Measurements from ENCODE around the gene CADM2. TPM values are rescaled to one million over a fixed set of nuclear protein-coding genes. Genes with fewer than 3 reads are reported as not detected.

The CADM2 gene
- total RNA-seq, 1 experiment from 2014 or later: 0.47 TPM

DNA sequence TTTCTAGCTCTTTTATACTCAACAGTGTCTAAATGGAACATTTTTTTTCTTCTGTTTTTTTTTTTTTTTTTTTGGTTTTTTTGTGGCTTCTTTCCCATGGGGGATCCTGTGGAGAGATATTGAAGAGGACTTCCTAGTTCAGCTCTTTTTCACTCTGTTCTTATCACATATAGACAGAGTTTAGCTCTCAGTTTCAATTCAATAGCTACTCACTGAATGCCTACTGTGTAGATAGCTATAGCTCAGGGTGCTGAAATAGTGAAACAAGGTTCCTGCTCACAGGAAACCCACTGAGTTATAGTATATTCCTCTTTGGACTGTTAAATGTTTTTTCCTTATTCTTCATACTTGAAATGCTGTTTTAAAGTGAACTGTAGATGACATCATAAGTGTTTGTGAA, 918.8 kb downstream of the CADM2 start:
- Histone ChIP-seq H3K27ac (ENCODE audit: low read length) (no peak overlapping the region), H3K9me2 (replicated peaks; ENCODE audit: low read length) (no peaks in the 10 kb centered on the region), H3K9me3 (ENCODE audit: low read length) (no peaks in the 10 kb centered on the region), H3K4me2 (ENCODE audit: low read length) (no peak overlapping the region), H3K4me1 (ENCODE audit: insufficient read depth, low read length) (no peaks in the 10 kb centered on the region), H3F3A (ENCODE audit: low read length, unreplicated experiment) (no peaks in the 10 kb centered on the region), H3K4me3 (ENCODE audit: low read length) (no peak overlapping the region), H3K9ac (ENCODE audit: low read length) (no peak overlapping the region), H3K79me2 (ENCODE audit: low read length) (no peaks in the 10 kb centered on the region), H3K27me3 (ENCODE audit: low read length) (peaks cover 2% of the 10 kb centered on the region; the same call in 1 of the 2 replicates), H2AFZ (ENCODE audit: low read length) (no peak overlapping the region), H4K20me1 (ENCODE audit: low read length) (no peaks in the 10 kb centered on the region), H3K36me3 (ENCODE audit: low read depth, low read length) (no peaks in the 10 kb centered on the region)
- intact Hi-C loops (cut with micrococcal nuclease): loop anchor here (5.0 kb wide), 1 partner anchor 55 kb away; no protein-coding TSS in a partner anchor
- BruUV-seq (replicated peaks): no TSS peak
- TF ChIP-seq EZH2 (IDR thresholded peaks at IDR 0.05; ENCODE audit: low read length, unreplicated experiment) (no peak), EZH2phosphoT487 (IDR thresholded peaks at IDR 0.05; ENCODE audit: borderline replicate concordance, low read length) (no peak)
- TF ChIP-seq, protein P1, sequence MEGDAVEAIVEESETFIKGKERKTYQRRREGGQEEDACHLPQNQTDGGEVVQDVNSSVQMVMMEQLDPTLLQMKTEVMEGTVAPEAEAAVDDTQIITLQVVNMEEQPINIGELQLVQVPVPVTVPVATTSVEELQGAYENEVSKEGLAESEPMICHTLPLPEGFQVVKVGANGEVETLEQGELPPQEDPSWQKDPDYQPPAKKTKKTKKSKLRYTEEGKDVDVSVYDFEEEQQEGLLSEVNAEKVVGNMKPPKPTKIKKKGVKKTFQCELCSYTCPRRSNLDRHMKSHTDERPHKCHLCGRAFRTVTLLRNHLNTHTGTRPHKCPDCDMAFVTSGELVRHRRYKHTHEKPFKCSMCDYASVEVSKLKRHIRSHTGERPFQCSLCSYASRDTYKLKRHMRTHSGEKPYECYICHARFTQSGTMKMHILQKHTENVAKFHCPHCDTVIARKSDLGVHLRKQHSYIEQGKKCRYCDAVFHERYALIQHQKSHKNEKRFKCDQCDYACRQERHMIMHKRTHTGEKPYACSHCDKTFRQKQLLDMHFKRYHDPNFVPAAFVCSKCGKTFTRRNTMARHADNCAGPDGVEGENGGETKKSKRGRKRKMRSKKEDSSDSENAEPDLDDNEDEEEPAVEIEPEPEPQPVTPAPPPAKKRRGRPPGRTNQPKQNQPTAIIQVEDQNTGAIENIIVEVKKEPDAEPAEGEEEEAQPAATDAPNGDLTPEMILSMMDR (conservative IDR thresholded peaks at IDR 0.05; ENCODE audit: low read depth, low read length): no peak
- ChIA-PET POLR2A (ENCODE audit: unreplicated experiment) (no interaction called here), CTCF (no interaction called here)
- DNase-seq (no peak), ATAC-seq (no peak)

GRCh38 chr3:85881833-85882393, 923.1 kb downstream of the CADM2 start:
- Histone ChIP-seq H4K20me1 (ENCODE audit: low read length) (no peaks in the 10 kb centered on the region), H3F3A (ENCODE audit: low read length, unreplicated experiment) (no peaks in the 10 kb centered on the region), H3K9me2 (replicated peaks; ENCODE audit: low read length) (no peaks in the 10 kb centered on the region), H3K79me2 (ENCODE audit: low read length) (no peaks in the 10 kb centered on the region), H3K4me1 (ENCODE audit: insufficient read depth, low read length) (no peaks in the 10 kb centered on the region), H3K27ac (ENCODE audit: low read length) (no peak overlapping the region), H3K27me3 (ENCODE audit: low read length) (peaks cover 5% of the 10 kb centered on the region; the same call in 1 of the 2 replicates), H3K9me3 (ENCODE audit: low read length) (no peaks in the 10 kb centered on the region), H3K9ac (ENCODE audit: low read length) (no peak overlapping the region), H2AFZ (ENCODE audit: low read length) (no peak overlapping the region), H3K4me3 (ENCODE audit: low read length) (no peak overlapping the region), H3K4me2 (ENCODE audit: low read length) (no peak overlapping the region), H3K36me3 (ENCODE audit: low read depth, low read length) (no peaks in the 10 kb centered on the region)
- ChIA-PET CTCF (no interaction called here), POLR2A (ENCODE audit: unreplicated experiment) (no interaction called here)
- intact Hi-C loops (cut with micrococcal nuclease): no loop called here
- ATAC-seq (no peak), DNase-seq (no peak)
- TF ChIP-seq EZH2phosphoT487 (IDR thresholded peaks at IDR 0.05; ENCODE audit: borderline replicate concordance, low read length) (no peak), EZH2 (IDR thresholded peaks at IDR 0.05; ENCODE audit: low read length, unreplicated experiment) (no peak)
- TF ChIP-seq, protein P1 (conservative IDR thresholded peaks at IDR 0.05; ENCODE audit: low read depth, low read length): no peak
- no TSS peak for BruUV-seq (replicated peaks)

DNA sequence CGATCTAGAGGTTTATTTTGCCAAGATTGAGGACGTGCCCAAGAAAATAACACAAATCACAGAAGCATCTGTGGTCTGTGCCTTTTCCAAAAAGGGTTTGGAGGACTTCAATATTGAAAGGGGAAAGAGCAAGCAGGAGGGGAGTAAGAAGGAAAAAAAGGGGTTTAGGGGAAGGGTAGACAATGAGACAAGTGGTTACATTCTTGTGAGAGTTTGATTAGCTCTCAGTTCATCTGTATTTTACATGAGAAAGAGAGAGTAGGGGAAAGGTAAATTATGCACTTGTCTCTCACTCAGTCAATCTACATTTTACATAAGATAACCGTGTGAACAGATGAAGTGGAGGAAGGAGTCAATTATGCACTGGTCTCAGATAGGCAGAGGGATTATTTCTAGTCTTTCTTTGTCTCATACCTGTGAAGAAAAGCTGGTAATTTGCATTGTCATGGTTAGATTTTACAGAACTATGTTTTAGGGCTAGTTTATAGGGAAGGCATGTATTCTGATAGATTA, 931.3 kb downstream of the CADM2 start:
- Histone ChIP-seq H3K4me3 (ENCODE audit: low read length) (no peak overlapping the region), H3K9me2 (replicated peaks; ENCODE audit: low read length) (no peaks in the 10 kb centered on the region), H3K79me2 (ENCODE audit: low read length) (no peaks in the 10 kb centered on the region), H3K4me2 (ENCODE audit: low read length) (no peak overlapping the region), H3K9ac (ENCODE audit: low read length) (no peak overlapping the region), H2AFZ (ENCODE audit: low read length) (no peak overlapping the region), H3K27me3 (ENCODE audit: low read length) (0 out of 2 replicates have a peak, but pooled peaks cover 3% of the 10 kb centered on the region), H4K20me1 (ENCODE audit: low read length) (no peaks in the 10 kb centered on the region), H3F3A (ENCODE audit: low read length, unreplicated experiment) (no peaks in the 10 kb centered on the region), H3K4me1 (ENCODE audit: insufficient read depth, low read length) (no peaks in the 10 kb centered on the region), H3K27ac (ENCODE audit: low read length) (no peak overlapping the region), H3K9me3 (ENCODE audit: low read length) (no peaks in the 10 kb centered on the region), H3K36me3 (ENCODE audit: low read depth, low read length) (no peaks in the 10 kb centered on the region)
- no TSS peak for BruUV-seq (replicated peaks)
- POLR2A ChIA-PET (ENCODE audit: unreplicated experiment): no interaction called here
- intact Hi-C loops (cut with micrococcal nuclease): no loop called here
- no peak for DNase-seq
- CTCF ChIA-PET: interaction anchor here (0.7 kb wide), 1 partner anchor 355 kb away, joined by 3 read pairs; no protein-coding TSS in a partner anchor
- TF ChIP-seq, protein P1 (conservative IDR thresholded peaks at IDR 0.05; ENCODE audit: low read depth, low read length): no peak
- no peak for TF ChIP-seq EZH2 (IDR thresholded peaks at IDR 0.05; ENCODE audit: low read length, unreplicated experiment)
- no peak for TF ChIP-seq EZH2phosphoT487 (IDR thresholded peaks at IDR 0.05; ENCODE audit: borderline replicate concordance, low read length)
- ATAC-seq: no peak
